ENCODE measurements around the gene TARBP1. TPM values are rescaled to one million over a fixed set of nuclear protein-coding genes. Genes with fewer than 3 reads are reported as not detected.
"Not testable (repeated sequence)": the region's sequence is repeated elsewhere in the genome, so short reads cannot be mapped to it uniquely, and the experiment has no call there.

The TARBP1 gene
- total RNA-seq, 2 experiments from 2014 or later: 40.2 to 41.6 TPM

DNA sequence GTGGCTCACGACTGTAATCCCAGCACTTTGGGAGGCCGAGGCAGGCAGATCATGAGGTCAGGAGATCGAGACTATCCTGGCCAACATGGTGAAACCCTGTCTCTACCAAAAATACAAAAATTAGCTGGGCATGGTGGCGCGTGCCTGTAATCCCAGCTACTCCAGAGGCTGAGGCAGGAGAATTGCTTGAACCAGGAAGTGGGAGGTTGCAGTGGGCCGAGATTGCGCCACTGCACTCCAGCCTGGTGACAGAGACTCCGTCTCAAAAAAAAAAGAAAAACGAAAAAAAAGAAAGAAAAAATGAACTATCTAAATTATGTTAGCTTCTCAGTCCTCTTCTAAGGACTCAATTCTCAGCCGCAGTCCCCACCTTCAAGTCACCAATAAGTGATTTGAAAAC is 39.1 kb upstream of the TARBP1 start:
- H3K27ac Mint-ChIP-seq; H3K36me3 Mint-ChIP-seq (ENCODE audit: low read depth); DNase-seq; CTCF ChIA-PET; intact Hi-C loops (cut with micrococcal nuclease); H3K4me3 Mint-ChIP-seq; H3K9me3 Mint-ChIP-seq; H3K27me3 Mint-ChIP-seq (ENCODE audit: low read depth): not testable (repeated sequence)
- H3K4me1 Mint-ChIP-seq (ENCODE audit: low read depth): peaks cover 24% of the 10 kb centered on the region

DNA sequence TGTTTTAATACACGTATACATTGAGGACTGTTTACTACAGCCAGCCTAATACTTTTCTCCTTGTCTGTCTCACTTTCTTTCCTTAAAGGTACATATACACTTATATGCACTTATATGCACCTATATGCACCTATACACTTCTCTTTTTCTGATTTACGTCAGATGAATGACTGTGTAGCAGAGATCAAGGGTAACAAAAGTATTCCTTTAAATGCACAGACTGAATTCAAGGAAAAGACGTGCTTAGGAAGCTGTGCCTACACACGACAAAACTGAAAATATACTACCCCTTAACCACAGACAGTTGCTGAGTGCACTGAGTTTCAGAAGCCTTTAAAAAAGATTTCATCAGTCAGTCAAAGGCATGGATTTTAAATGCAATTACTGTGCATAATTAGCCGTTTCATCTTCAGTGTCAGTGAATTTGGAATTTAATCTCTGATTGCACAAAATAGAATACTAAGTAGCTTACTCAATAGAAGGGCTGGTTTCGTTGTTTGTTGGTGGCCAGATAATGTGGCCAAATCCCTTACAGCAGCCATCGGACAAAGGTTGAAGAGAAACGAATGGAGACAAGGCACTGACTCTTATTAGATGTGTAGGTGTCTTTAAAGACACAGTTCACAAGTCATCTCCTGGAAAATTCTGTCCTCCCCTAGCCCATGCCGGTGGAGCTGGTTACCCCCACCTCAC is 38.3 kb upstream of the TARBP1 start:
- no peaks in the 10 kb centered on the region for H3K36me3 Mint-ChIP-seq (ENCODE audit: low read depth)
- H3K27me3 Mint-ChIP-seq (ENCODE audit: low read depth): no peaks in the 10 kb centered on the region
- no peaks in the 10 kb centered on the region for H3K9me3 Mint-ChIP-seq
- H3K27ac Mint-ChIP-seq: no peak overlapping the region
- CTCF ChIA-PET: interaction anchor here (0.6 to 0.8 kb wide), 2 partner anchors 10 to 20 kb away, joined by 3 read pairs; no protein-coding TSS in a partner anchor
- no peak for DNase-seq
- H3K4me1 Mint-ChIP-seq (ENCODE audit: low read depth): peaks cover 24% of the 10 kb centered on the region
- H3K4me3 Mint-ChIP-seq: no peak overlapping the region
- intact Hi-C loops (cut with micrococcal nuclease): loop anchor here (1.0 kb wide), 1 partner anchor 16 kb away; no protein-coding TSS in a partner anchor

DNA sequence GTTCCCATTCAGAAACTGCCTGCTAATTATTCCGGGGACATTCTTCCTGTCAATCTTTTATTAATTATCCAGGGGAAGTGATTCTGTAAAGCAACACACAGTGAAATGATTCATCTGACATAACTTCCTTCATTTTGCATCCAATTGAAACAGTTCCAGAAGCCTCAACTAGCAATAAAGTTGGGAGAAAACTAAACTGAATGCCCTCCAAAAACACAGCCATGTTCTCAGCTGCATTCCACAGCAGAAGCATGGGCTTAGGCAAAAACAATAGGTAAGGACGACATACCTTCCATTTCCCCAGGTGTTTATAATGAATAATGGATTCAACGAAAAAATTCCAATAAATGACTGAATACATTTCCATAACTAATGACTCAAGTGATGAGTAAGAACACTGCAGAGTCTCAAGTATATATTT is 36.9 kb upstream of the TARBP1 start:
- H3K4me3 Mint-ChIP-seq: no peak overlapping the region
- DNase-seq: no peak
- no peaks in the 10 kb centered on the region for H3K36me3 Mint-ChIP-seq (ENCODE audit: low read depth)
- intact Hi-C loops (cut with micrococcal nuclease): no loop called here
- no peaks in the 10 kb centered on the region for H3K27me3 Mint-ChIP-seq (ENCODE audit: low read depth)
- CTCF ChIA-PET: no interaction called here
- H3K27ac Mint-ChIP-seq: peak overlapping the region; percentile 31
- no peaks in the 10 kb centered on the region for H3K9me3 Mint-ChIP-seq
- H3K4me1 Mint-ChIP-seq (ENCODE audit: low read depth): peaks cover 23% of the 10 kb centered on the region

DNA sequence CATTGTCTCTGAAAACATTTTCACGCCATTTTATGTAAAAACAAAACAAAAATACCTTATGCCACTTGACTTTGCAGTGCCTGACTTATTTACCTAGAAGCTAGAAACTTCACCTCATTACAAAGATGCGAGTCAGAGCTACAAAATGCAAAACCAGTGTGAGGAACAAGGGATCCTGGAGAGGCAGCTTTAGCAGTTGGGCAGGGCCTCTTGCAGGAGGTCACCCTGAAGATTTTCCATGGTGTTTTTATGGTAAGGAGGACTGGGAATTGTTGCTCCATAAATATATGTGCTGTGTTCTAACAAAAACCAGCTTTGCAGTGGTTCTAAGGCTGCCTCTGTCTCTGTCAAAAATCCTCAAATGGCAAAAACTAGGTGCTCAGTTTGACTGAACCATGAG is 36.4 kb upstream of the TARBP1 start:
- Mint-ChIP-seq H3K27me3 (ENCODE audit: low read depth) (no peaks in the 10 kb centered on the region), H3K36me3 (ENCODE audit: low read depth) (no peaks in the 10 kb centered on the region), H3K4me1 (ENCODE audit: low read depth) (peaks cover 23% of the 10 kb centered on the region), H3K4me3 (no peak overlapping the region), H3K27ac (peak overlapping the region; percentile 31), H3K9me3 (no peaks in the 10 kb centered on the region)
- CTCF ChIA-PET: no interaction called here
- intact Hi-C loops (cut with micrococcal nuclease): no loop called here
- DNase-seq: no peak

DNA sequence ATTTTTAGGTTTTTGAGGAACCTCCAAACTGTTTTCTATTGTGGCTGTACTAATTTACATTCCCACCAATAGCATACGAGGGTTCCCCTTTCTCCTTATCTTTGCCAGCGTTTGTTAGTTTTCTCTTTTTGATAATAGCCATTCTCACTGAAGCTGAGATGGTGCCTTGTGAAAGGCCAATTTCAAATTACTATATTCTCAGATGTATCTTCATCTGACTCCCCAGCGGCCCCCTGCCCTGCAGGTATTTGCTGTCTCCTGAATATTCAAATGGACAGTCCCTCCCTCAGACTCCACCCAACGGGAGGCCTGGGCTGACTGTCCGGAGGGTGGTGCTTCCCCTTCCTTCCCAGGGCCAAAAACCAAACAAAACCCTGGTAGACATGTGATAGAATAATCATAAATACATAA is 33.5 kb upstream of the TARBP1 start:
- Mint-ChIP-seq H3K4me3 (no peak overlapping the region), H3K27ac (no peak overlapping the region), H3K27me3 (ENCODE audit: low read depth) (no peaks in the 10 kb centered on the region), H3K4me1 (ENCODE audit: low read depth) (peaks cover 21% of the 10 kb centered on the region), H3K9me3 (no peaks in the 10 kb centered on the region), H3K36me3 (ENCODE audit: low read depth) (no peaks in the 10 kb centered on the region)
- CTCF ChIA-PET: no interaction called here
- no peak for DNase-seq
- intact Hi-C loops (cut with micrococcal nuclease): no loop called here

DNA sequence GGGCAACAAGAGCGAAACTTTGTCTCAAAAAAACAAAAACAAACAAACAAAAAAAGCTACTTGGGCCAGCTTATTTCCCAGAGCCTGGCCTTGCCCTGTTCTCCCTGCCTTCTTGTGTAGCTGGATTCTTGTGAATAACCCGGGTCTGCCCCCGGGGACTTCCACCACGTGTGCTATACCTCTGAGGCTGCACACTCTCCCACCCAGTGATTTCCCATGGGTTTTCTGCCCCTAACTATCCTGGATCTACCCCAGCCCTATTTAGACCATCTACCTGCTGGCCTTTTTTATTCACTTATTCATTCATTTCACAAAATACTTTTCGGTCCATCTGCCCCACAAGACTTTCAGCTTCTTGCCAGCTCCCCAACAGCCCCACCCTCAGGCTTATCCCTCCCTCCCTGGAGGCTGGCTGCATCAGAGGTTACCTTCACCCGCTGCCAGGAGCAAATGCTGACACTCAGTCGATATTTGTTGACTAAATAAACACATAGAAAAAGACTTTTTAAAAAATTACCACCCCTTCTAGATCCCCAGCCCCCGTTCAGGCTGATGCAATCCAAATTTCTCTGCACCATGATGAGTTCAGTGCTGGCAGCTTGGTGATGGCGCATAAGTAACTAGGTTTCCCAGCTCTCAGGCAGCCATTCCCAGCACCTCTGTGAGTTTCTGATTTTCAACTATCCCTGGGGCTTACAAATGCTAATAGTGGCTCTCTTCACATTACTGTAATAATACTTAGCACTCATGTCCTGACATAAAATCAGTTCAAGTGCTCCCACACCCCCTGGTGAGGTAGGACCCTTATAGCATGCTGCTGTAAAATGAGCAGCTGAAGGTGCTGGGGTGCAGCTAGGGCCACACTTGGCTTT is 30.7 kb upstream of the TARBP1 start:
- Mint-ChIP-seq H3K36me3 (ENCODE audit: low read depth) (no peaks in the 10 kb centered on the region), H3K9me3 (peaks cover 2% of the 10 kb centered on the region), H3K27ac (no peak overlapping the region), H3K4me3 (no peak overlapping the region), H3K4me1 (ENCODE audit: low read depth) (peaks cover 16% of the 10 kb centered on the region), H3K27me3 (ENCODE audit: low read depth) (no peaks in the 10 kb centered on the region)
- DNase-seq: no peak
- CTCF ChIA-PET: interaction anchor here (0.6 to 1.2 kb wide), 5 partner anchors 23 to 754 kb away, joined by 3 read pairs; no protein-coding TSS in a partner anchor
- intact Hi-C loops (cut with micrococcal nuclease): no loop called here

DNA sequence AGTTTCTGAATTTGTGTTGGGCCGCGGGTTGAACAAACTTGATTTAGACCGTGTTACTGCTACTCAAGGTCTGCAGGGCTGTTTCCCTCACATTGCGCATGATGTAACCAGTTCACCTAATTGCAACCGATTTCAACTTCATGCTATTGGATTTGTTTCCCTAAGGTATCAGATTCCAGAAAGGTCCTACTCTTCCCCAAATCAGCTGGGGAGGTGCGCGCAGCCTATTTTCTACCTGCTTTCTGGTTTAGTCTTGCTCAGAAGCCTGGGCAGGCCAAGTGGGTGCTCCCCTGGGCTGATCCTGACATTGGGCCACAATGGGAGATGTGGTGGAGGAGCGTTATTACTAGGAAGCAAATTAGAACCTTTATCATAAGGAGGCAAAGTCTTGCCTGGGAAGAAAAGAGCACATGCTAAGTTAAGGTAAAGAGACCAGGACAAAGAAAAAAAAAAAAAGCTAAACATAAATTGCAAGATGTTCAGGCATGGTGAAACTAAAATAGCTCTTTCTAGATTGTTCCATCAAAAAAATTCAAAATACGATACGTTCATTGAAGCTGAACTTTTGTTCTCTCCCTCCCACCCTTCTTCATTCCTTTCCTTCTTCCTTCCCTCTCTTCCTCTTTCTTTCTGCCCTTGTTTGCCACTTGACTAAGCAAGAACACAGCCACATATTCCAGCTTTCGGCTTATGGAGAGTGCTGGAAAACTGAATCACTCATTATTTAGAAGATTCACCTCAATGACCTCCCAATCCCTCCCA is 28.8 kb upstream of the TARBP1 start:
- no peak overlapping the region for H3K4me3 Mint-ChIP-seq
- peaks cover 13% of the 10 kb centered on the region for H3K9me3 Mint-ChIP-seq
- no peak for DNase-seq
- no peaks in the 10 kb centered on the region for H3K27me3 Mint-ChIP-seq (ENCODE audit: low read depth)
- H3K4me1 Mint-ChIP-seq (ENCODE audit: low read depth): peaks cover 34% of the 10 kb centered on the region
- peaks cover 3% of the 10 kb centered on the region for H3K36me3 Mint-ChIP-seq (ENCODE audit: low read depth)
- CTCF ChIA-PET: interaction anchor here (0.5 to 1.1 kb wide), 3 partner anchors 9 to 398 kb away, joined by 3 read pairs; no protein-coding TSS in a partner anchor
- H3K27ac Mint-ChIP-seq: no peak overlapping the region
- intact Hi-C loops (cut with micrococcal nuclease): no loop called here

DNA sequence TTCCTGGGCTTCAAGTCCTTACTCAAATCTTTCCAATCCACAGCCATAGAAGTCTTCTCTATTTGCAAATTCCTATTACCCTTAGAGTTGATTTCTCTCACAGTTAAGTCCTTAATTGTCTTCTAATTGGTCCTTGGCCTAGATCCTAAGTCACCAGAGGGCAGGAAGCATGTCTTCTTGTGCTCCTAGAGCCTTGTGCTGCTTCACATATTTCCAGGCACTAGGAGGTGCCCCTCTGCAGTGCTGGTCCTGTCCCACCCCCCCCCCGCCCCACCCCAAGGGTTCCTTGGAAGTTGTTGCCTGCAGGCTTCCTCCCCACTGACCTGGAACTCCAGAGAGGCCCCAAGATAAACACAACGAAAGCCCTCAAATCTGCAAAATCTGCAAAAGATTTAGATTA is 28.1 kb upstream of the TARBP1 start:
- intact Hi-C loops (cut with micrococcal nuclease): no loop called here
- Mint-ChIP-seq H3K4me3 (no peak overlapping the region), H3K27ac (no peak overlapping the region), H3K27me3 (ENCODE audit: low read depth) (no peaks in the 10 kb centered on the region), H3K36me3 (ENCODE audit: low read depth) (peaks cover 3% of the 10 kb centered on the region), H3K9me3 (peaks cover 13% of the 10 kb centered on the region), H3K4me1 (ENCODE audit: low read depth) (peaks cover 37% of the 10 kb centered on the region)
- no peak for DNase-seq
- CTCF ChIA-PET: interaction anchor here (1.1 kb wide), 1 partner anchor 10 kb away, joined by 3 read pairs; no protein-coding TSS in a partner anchor

DNA sequence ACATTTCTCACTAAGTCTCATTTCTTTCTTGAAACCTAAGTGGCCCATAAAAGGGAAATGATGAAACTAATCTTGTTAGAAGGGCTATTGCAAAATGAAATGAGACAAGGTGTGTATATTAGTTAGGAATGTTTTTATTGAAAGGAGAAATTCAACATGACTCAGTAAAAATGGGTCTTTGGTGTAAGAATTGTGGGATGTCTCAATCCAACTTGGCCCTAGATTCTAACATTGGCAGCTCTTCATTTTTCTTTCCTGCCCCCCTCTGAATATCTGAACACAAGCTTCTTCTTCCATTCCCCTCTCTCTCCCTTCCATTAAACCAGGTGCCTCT is 26.8 kb upstream of the TARBP1 start:
- peaks cover 9% of the 10 kb centered on the region for H3K36me3 Mint-ChIP-seq (ENCODE audit: low read depth)
- no peaks in the 10 kb centered on the region for H3K27me3 Mint-ChIP-seq (ENCODE audit: low read depth)
- CTCF ChIA-PET: interaction anchor here (0.5 kb wide), 1 partner anchor 411 kb away, joined by 3 read pairs; no protein-coding TSS in a partner anchor

DNA sequence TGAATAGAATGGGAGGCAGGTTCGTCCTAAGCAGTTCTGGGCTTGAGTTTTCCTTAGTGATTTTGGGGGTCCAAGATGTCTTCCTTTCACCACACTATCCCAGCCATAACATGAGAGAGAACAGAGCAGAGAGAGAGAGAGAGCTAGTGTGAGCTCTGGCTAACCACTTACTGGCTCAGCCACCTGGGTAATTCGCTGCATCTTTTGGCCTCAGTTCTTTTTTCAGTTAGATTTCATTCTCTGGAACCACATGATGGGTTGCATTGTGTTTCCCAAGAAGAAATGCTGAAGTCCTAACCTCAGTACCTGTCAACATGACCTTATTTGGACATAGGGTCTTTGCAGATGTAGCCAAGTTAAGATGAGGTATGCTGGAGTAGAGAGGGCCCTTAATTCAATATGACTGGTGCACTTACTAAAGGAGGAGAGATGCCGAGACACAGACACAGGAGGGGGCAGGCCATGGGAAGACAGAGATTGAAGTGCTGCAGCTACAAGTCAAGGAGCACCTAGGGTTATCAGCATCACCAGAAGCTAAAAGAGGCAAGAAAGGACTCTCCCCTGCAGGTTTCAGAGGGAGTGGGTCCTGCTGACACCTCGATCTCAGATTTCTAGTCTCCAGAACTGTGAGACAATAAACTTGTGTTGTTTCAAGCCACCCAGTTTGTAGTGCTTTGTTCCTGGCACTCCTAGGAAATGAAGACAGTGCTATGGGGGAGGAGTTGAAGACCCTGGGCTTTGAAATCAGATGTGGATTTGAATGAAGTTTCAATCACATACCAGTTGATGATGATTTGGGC is 26.2 kb upstream of the TARBP1 start:
- Mint-ChIP-seq H3K4me1 (ENCODE audit: low read depth) (peaks cover 56% of the 10 kb centered on the region), H3K36me3 (ENCODE audit: low read depth) (peaks cover 9% of the 10 kb centered on the region), H3K4me3 (no peak overlapping the region), H3K27me3 (ENCODE audit: low read depth) (no peaks in the 10 kb centered on the region), H3K9me3 (peaks cover 13% of the 10 kb centered on the region), H3K27ac (peak overlapping the region; percentile 33)
- no peak for DNase-seq
- CTCF ChIA-PET: interaction anchor here (0.5 to 1.8 kb wide), 3 partner anchors 230 to 579 kb away, joined by 3 to 7 read pairs (median 3); no protein-coding TSS in a partner anchor
- intact Hi-C loops (cut with micrococcal nuclease): no loop called here

More for the DNA sequence above, 26.8 kb upstream of the TARBP1 start:
- peaks cover 13% of the 10 kb centered on the region for H3K9me3 Mint-ChIP-seq
- H3K27ac Mint-ChIP-seq: no peak overlapping the region
- intact Hi-C loops (cut with micrococcal nuclease): no loop called here
- H3K4me1 Mint-ChIP-seq (ENCODE audit: low read depth): peaks cover 50% of the 10 kb centered on the region
- H3K4me3 Mint-ChIP-seq: no peak overlapping the region
- no peak for DNase-seq

DNA sequence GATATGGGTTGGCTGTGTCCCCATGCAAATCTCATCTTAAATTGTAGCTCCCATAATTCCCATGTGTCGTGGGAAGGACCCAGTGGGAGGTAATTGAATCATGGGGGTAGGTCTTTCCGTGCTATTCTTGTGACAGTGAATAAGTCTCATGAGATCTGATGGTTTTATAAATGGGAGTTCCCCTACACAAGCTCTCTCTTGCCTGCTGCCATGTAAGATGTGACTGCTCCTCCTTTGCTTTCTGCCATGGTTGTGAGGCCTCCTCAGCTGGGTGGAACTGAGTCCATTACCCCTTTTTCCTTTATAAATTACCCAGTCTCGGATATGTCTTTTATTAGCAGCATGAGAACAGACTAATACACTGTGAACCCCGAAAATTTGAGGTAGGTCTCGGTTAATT is 25.3 kb upstream of the TARBP1 start:
- H3K27ac Mint-ChIP-seq; H3K36me3 Mint-ChIP-seq (ENCODE audit: low read depth); DNase-seq; intact Hi-C loops (cut with micrococcal nuclease); H3K4me3 Mint-ChIP-seq; H3K27me3 Mint-ChIP-seq (ENCODE audit: low read depth): not testable (repeated sequence)
- CTCF ChIA-PET: interaction anchor here (0.6 to 1.8 kb wide), 4 partner anchors 17 to 580 kb away, joined by 3 to 7 read pairs (median 6); no protein-coding TSS in a partner anchor
- Mint-ChIP-seq H3K9me3 (peaks cover 13% of the 10 kb centered on the region), H3K4me1 (ENCODE audit: low read depth) (peaks cover 61% of the 10 kb centered on the region)

All from activated naive CD4-positive, alpha-beta T cell treated with anti-CD3 and anti-CD28 coated beads for 36 hours (primary cell).